Measurements from ENCODE around the gene FBXO17.
"Not testable (repeated sequence)": the region's sequence is repeated elsewhere in the genome, so short reads cannot be mapped to it uniquely, and the experiment has no call there.

Gene FBXO17

GRCh38 chr19:38944981-38945506 is 30.5 kb downstream of the FBXO17 start:
- DNase-seq: no peak

- DNase-seq: no peak
These were observed 32.9 kb downstream of the FBXO17 start for GRCh38 chr19:38942471-38943181.

GRCh38 chr19:38941979-38942378 is 33.6 kb downstream of the FBXO17 start:
- DNase-seq: no peak

DNA sequence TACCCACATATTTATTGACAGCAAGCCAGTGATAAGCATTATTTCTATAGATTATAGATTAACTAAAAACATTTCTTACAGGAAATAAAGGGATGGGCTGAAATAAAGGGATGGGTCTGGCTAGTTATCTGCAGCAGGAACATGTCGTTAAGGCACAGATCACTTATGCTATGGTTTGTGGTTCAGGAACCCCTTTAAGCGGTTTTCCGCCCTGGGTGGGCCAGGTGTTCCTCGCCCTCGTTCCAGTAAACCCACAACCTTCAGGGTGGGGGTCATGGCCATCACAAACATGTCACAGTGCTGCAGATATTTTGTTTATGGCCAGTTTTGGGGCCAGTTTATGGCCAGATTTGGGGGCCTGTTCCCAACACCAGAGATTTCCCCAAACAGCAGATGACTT is 34.1 kb downstream of the FBXO17 start:
- not testable (repeated sequence) for DNase-seq

DNA sequence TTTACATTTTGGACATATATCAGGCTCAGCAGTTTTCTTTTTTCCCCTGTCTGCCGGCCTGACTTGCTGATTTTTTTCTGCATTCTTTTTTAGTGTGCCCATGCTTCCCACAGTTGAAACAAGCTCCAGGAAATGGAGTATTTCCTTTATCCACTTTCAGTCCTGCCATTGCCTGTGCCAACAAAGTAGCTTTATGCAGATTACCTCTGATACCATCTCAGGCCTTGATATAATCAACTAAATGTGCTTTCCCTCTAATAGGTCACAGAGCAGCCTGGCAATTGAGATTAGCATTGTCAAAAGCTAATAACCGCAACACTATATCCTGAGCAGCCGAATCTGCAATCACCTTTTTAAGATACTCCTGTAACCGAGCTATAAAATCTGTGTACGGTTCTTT is 35.6 kb downstream of the FBXO17 start:
- no peak for DNase-seq

GRCh38 chr19:38933544-38933943 is 42.0 kb downstream of the FBXO17 start:
- no peak for DNase-seq

DNA sequence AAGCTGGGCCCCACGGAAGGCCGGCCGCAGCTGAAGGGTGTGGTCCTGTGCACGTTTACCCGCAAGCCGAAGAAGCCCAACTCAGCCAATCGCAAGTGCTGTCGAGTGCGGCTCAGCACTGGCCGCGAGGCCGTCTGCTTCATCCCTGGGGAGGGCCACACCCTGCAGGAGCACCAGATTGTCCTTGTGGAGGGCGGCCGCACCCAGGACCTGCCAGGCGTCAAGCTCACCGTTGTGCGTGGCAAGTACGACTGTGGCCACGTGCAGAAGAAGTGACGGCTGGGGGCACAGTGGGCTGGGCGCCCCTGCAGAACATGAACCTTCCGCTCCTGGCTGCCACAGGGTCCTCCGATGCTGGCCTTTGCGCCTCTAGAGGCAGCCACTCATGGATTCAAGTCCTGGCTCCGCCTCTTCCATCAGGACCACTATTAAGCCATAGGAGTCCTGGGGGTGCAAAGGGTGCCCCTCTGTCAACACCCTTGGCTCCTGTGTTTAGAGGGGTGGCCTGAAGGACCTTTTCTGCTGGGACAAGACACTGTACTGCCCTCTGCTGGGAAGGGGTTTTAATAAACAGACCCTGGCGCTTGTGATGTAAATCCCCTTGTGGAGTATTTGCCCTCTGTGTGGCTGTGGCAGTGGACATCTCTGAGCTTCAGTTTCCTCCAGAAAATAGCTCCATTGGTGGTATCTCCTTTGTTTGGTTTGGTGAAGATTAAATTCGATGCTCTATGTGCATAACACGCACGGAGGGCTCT is 42.9 kb downstream of the FBXO17 start:
- DNase-seq: peak; percentile 48

GRCh38 chr19:38931521-38931793 is 44.1 kb downstream of the FBXO17 start:
- DNase-seq: no peak

- DNase-seq: peak; percentile 99
These were observed 44.6 kb downstream of the FBXO17 start, which contains the start of gene MRPS12 for GRCh38 chr19:38930776-38931520. Gene MRPS12 (plus strand): TSS chr19:38930944. CDS start chr19:38931295, 351 bp downstream.

DNA sequence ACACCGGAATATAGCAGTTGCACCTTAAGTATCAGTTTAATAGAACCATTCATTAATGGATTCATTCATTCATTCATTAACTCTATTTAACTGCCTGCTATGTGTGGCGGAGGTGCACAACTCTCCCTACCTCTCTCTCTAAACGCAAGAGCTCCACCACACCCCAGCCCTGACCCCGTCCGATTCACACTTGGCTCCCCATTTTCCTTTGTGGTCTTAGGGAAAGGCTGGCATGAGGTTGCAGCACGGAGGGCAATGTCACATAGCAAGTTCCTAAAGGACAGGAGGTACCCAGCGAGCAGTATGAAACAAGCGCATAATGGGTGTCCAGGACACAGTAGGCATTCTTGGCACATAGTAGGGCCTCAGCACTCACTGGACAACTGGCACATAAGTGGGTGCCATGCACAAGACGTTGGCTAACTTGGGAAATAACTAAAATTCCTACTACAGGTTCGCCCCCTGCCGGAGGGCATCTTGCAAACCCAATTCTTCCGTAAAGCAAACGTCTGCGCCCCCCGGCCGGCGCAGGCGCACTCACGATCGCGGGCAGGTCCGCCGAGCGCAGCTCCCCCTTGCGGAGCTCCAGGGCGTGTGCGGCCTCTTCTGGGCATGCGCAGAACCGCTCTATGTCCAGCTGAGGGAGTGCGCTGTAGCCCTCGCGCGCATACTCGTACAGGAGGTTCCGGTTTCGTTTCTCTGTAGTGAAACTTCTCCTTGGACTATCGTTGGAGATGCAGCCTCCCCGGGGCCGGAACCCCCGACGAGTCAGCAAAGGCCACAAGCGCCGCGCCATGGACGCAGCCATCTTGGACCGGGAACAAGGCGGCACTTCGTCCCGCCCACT is 45.4 kb downstream of the FBXO17 start, which contains the start of gene SARS2:
Gene SARS2 (minus strand): TSS at position 835 of the 847 bp plus-strand sequence. CDS start 27 bp downstream, at position 808.
- peak; percentile 91 for DNase-seq

GRCh38 chr19:38928391-38929001 is 47.0 kb downstream of the FBXO17 start:
- no peak for DNase-seq

GRCh38 chr19:38924388-38924787 is 51.2 kb downstream of the FBXO17 start:
- no peak for DNase-seq

DNA sequence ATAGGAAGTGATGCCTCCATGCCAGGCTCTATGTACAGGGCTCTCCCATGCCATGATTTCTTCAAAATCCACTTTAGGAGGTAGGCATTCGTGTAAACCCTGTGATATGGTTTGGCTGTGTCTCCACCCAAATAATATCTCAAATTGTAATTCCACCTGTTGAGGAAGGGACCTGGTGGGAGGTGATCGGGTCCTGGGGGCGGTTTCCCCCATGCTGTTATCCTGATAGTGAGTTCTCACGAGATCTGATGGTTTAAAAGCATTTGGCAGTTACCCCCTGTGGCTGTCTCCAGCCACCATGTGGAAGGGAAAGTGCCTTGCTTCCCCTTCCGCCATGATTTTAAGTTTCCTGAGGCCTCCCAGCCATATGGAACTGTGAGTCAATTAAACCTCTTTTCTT is 53.1 kb downstream of the FBXO17 start:
- no peak for DNase-seq

GRCh38 chr19:38921420-38922274 is 53.9 kb downstream of the FBXO17 start:
- DNase-seq: no peak

DNA sequence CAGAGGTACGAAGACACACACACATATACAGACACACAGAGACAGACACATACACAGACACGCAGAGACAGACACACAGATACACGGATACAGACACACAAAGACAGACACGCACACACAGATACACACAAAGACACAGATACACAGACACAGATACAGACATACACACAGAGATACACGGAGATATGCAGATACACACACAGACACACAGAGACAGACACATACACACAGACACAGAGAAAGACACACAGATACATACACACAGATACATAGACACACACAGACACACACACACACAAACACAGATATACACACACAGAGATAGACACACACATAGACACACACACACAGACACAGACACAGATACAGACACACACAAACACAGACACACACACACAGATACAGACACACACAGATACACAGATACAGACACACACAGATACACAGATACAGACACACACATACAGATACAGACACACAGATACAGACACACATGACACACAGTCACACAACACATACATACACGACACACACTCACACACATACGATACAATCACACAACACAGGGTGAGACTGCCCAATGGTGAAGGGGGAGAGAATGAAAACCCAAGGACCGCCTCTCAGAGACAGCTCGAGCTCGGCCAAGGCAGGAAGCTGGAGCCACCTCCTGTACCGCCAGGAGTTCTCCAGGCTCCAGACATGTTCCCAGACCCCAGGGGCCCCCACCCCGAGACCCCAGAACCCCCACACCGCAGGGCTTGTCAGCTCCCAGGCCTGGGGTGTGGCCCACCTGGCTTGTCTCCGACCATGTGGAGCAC is 54.7 kb downstream of the FBXO17 start:
- DNase-seq: no peak

- DNase-seq: no peak
These were observed 55.5 kb downstream of the FBXO17 start for GRCh38 chr19:38919837-38920601.

DNA sequence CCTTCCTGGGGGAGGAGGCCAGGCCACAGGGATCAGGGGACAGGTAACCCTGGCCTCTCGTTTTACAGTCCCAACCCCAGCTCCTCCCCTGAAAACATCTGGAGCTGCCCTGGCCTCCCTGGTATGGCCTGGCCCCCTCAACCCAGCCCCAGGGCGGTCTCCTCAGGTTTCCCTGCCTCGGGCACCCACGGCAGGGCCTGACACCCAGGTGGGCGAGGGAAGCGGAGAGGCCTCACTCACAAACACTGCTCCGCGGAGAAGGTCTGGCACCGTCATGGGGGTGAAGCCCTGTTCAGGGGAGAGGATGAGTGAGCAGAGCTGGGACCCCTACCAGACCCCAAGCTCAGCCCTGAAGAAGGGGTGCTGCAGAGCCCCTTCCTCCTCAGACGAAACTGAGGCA is 57.0 kb downstream of the FBXO17 start:
- DNase-seq: no peak

GRCh38 chr19:38917921-38918491 is 57.5 kb downstream of the FBXO17 start:
- DNase-seq: no peak

DNA sequence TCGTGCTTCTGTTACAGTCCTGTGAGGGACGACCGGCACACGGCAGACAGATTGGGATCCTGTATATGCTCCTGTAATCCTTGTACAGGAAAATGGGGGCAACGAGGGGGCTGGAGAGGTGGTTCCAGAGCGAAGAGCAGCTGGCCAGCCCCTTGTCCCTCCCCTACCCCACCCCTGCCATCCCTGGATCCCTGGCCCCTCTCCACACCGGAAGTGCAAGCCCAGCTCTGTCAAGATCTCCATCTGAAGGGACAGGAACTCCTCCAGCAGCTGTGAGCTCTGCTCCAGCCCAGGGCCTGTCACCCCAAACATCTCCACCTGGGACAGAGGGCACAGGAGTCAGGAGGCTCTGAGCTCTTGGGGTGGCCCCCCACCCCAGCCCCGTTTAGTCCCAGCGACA is 58.0 kb downstream of the FBXO17 start:
- no peak for DNase-seq
